ENCODE data around the gene LAYN.
A peak's percentile ranks its signal among the peaks of the same experiment; 100 is the strongest.

The LAYN gene

DNA sequence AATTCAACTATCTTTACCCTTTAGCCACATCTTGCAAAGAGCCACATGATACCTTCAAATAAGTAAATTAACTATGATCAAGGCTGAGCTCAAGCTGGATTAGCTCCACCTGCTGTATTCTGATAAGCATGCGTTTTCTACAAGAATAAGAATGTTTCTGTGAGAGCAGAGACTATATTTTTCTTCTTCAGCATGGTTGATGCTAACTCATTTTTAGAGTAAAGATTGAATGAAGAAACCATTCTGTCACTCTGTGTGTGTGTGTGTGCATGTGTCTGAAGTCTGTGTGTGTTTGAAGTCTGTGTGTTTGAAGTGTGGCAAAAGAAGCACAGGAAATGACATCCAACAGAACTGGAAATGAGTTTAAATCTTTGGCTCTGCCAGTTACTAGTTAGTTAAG, 12.0 kb upstream of the LAYN start:
- TF ChIP-seq, protein P1, sequence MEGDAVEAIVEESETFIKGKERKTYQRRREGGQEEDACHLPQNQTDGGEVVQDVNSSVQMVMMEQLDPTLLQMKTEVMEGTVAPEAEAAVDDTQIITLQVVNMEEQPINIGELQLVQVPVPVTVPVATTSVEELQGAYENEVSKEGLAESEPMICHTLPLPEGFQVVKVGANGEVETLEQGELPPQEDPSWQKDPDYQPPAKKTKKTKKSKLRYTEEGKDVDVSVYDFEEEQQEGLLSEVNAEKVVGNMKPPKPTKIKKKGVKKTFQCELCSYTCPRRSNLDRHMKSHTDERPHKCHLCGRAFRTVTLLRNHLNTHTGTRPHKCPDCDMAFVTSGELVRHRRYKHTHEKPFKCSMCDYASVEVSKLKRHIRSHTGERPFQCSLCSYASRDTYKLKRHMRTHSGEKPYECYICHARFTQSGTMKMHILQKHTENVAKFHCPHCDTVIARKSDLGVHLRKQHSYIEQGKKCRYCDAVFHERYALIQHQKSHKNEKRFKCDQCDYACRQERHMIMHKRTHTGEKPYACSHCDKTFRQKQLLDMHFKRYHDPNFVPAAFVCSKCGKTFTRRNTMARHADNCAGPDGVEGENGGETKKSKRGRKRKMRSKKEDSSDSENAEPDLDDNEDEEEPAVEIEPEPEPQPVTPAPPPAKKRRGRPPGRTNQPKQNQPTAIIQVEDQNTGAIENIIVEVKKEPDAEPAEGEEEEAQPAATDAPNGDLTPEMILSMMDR (IDR thresholded peaks at IDR 0.05; ENCODE audit: extremely low read depth, insufficient read depth, missing control alignments) = peak; percentile 14
- in situ Hi-C loops (cut with MboI; ENCODE audit: low pct_unique_long_range_greater_than_20kb, low sequenced_read_pairs, unreplicated experiment) = no loop called here
- DNase-seq (ENCODE audit: low spot score) = no peak

DNA sequence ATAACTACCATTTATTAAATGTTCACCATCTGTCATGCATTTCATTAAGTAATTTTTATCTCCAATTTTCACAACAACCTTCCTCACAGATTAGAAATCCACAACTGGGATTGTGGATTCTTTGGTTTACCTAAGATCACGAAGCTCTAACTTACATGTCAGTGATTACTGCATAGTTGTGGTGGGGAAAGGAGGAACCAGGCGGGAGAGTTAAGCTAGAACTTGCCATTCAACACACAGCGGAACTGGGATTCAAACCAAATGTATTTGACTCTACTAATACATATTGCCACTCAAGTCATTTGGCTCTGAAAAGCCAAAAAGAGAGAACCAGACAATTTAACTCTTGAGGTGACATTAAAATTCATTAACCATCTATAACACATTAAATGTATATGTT, 10.4 kb upstream of the LAYN start:
- TF ChIP-seq, protein P1 (IDR thresholded peaks at IDR 0.05; ENCODE audit: extremely low read depth, insufficient read depth, missing control alignments) = no peak
- no peak for DNase-seq (ENCODE audit: low spot score)
- in situ Hi-C loops (cut with MboI; ENCODE audit: low pct_unique_long_range_greater_than_20kb, low sequenced_read_pairs, unreplicated experiment) = no loop called here

DNA sequence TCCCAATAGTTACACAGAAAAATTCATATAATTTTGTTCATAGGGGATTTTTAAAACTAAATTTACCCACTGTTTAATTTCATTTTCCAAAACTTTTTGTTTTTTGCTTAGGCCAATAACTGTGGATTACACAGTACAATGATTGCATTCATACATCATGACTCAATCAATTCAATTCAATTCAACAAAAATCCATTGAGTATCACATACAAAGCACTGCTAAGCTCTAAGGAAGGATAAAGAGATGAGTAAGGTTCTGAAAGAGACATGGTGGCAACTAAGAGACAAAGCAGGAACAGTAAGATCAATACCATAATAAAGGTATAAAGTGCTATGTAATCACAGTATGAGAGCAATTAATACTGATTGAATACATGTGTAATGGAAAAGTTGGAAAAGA, 9.4 kb upstream of the LAYN start:
- in situ Hi-C loops (cut with MboI; ENCODE audit: low pct_unique_long_range_greater_than_20kb, low sequenced_read_pairs, unreplicated experiment) = no loop called here
- TF ChIP-seq, protein P1 (IDR thresholded peaks at IDR 0.05; ENCODE audit: extremely low read depth, insufficient read depth, missing control alignments) = no peak

DNA sequence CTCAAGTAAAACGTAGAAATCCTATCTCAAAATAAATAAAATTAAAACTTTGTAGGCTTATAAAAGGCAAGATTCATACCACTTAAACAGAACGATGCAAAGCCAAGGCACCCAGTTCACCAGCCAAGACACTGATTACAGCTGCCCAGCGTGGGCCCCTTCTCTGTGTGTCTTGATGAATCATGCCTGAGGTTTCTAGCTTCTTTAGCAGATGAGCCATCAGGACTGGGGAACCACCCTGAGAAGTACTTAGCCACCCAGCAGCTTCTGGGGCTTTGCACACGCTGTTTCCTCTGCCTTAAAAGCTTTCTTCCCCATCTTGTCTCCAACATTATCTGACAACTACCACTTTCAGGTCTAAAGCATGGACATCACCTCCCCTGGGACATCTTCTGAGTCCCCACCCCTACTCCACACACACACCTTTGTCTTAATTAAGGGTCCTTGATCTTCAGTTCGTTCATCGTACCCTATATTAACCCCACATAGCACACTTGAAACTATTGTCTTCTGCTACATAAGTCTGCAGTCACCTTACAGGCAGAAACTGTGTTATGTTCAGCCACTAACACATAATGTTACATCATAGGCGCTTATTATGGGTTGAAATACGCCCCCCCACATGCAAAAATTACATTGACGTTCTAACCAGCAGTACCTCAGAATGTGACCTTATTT, 8.7 kb upstream of the LAYN start:
- TF ChIP-seq, protein P1 (IDR thresholded peaks at IDR 0.05; ENCODE audit: extremely low read depth, insufficient read depth, missing control alignments) = no peak
- DNase-seq (ENCODE audit: low spot score) = peak; percentile 74
- in situ Hi-C loops (cut with MboI; ENCODE audit: low pct_unique_long_range_greater_than_20kb, low sequenced_read_pairs, unreplicated experiment) = no loop called here

More for the DNA sequence above, 9.4 kb upstream of the LAYN start:
- DNase-seq (ENCODE audit: low spot score) = no peak

DNA sequence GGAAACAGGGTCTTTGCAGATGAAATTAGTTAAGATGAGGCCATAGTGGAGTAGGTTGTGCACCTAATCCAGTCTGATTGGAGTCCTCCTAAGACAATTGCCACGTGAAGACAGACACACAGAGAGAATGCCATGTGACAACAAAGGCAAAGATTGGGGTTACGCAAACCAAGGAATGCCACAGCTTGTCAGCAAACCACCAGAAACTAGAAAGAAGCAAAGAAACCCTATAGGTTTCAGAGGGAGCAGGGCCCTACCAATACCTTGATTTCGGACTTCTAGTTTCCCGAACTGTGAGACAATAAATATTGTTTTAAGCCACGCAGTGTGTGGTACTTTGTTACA, 8.2 kb upstream of the LAYN start:
- TF ChIP-seq, protein P1 (IDR thresholded peaks at IDR 0.05; ENCODE audit: extremely low read depth, insufficient read depth, missing control alignments) = no peak
- DNase-seq (ENCODE audit: low spot score) = no peak
- in situ Hi-C loops (cut with MboI; ENCODE audit: low pct_unique_long_range_greater_than_20kb, low sequenced_read_pairs, unreplicated experiment) = no loop called here

DNA sequence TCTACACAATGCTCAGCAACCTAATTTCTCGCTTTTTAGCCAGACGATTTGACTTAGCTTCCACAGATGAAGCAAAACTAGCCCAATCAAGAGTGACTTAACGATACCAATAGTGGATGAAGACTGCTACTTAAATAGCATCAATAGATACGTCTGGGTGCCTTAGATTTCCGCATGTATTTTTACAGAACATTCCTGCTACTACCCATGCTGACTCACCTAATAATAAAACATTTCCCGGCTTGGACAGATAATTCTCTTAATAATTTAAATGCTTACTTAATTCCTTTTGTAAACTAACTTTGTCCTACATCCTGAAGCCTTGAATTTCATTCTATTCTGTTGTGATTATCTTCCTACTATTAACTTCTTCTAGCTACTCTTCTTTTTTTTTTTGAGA, 5.2 kb upstream of the LAYN start:
- DNase-seq (ENCODE audit: low spot score) = no peak
- in situ Hi-C loops (cut with MboI; ENCODE audit: low pct_unique_long_range_greater_than_20kb, low sequenced_read_pairs, unreplicated experiment) = no loop called here
- TF ChIP-seq, protein P1 (IDR thresholded peaks at IDR 0.05; ENCODE audit: extremely low read depth, insufficient read depth, missing control alignments) = no peak
